Measurements from ENCODE around the gene MRTFA.
"Not testable (repeated sequence)": the region's sequence is repeated elsewhere in the genome, so short reads cannot be mapped to it uniquely, and the experiment has no call there.

The MRTFA gene

GRCh38 chr22:40602231-40602630 lies 34.3 kb downstream of the MRTFA start:
- Histone ChIP-seq H3K4me3 (ENCODE audit: low read length) (no peak overlapping the region), H3K4me1 (ENCODE audit: control insufficient read depth, low read depth, low read length) (peaks cover 16% of the 10 kb centered on the region), H3K9me3 (ENCODE audit: control insufficient read depth, low read depth, low read length) (no peaks in the 10 kb centered on the region), H3K36me3 (ENCODE audit: control insufficient read depth, low read depth, low read length) (no peaks in the 10 kb centered on the region), H3K9ac (ENCODE audit: low read length) (no peak overlapping the region), H3K27me3 (ENCODE audit: control insufficient read depth, insufficient read depth, low read length) (no peaks in the 10 kb centered on the region), H3K27ac (ENCODE audit: low read length) (no peak overlapping the region)

GRCh38 chr22:40599731-40600130 lies 36.8 kb downstream of the MRTFA start:
- Histone ChIP-seq H3K4me1 (ENCODE audit: control insufficient read depth, low read depth, low read length) (peaks cover 12% of the 10 kb centered on the region), H3K27ac (ENCODE audit: low read length) (no peak overlapping the region)

GRCh38 chr22:40598712-40599111 lies 37.8 kb downstream of the MRTFA start:
- not testable (repeated sequence) for H3K9me3 ChIP-seq (ENCODE audit: control insufficient read depth, low read depth, low read length); H3K27me3 ChIP-seq (ENCODE audit: control insufficient read depth, insufficient read depth, low read length); H3K9ac ChIP-seq (ENCODE audit: low read length); H3K27ac ChIP-seq (ENCODE audit: low read length); H3K36me3 ChIP-seq (ENCODE audit: control insufficient read depth, low read depth, low read length); H3K4me3 ChIP-seq (ENCODE audit: low read length)
- peaks cover 12% of the 10 kb centered on the region for H3K4me1 ChIP-seq (ENCODE audit: control insufficient read depth, low read depth, low read length)

More at GRCh38 chr22:40599731-40600130, 36.8 kb downstream of the MRTFA start:
- Histone ChIP-seq H3K27me3 (ENCODE audit: control insufficient read depth, insufficient read depth, low read length) (no peaks in the 10 kb centered on the region), H3K9me3 (ENCODE audit: control insufficient read depth, low read depth, low read length) (no peaks in the 10 kb centered on the region), H3K9ac (ENCODE audit: low read length) (no peak overlapping the region), H3K36me3 (ENCODE audit: control insufficient read depth, low read depth, low read length) (no peaks in the 10 kb centered on the region), H3K4me3 (ENCODE audit: low read length) (no peak overlapping the region)

- no peak overlapping the region for H3K4me3 ChIP-seq (ENCODE audit: low read length)
- H3K4me1 ChIP-seq (ENCODE audit: control insufficient read depth, low read depth, low read length), result peaks cover 8% of the 10 kb centered on the region
Measured at GRCh38 chr22:40597526-40598430, 38.7 kb downstream of the MRTFA start.

GRCh38 chr22:40595497-40596234 lies 40.9 kb downstream of the MRTFA start:
- Histone ChIP-seq H3K27ac (ENCODE audit: low read length) (no peak overlapping the region), H3K4me1 (ENCODE audit: control insufficient read depth, low read depth, low read length) (peaks cover 3% of the 10 kb centered on the region), H3K9me3 (ENCODE audit: control insufficient read depth, low read depth, low read length) (no peaks in the 10 kb centered on the region), H3K9ac (ENCODE audit: low read length) (no peak overlapping the region), H3K27me3 (ENCODE audit: control insufficient read depth, insufficient read depth, low read length) (no peaks in the 10 kb centered on the region), H3K4me3 (ENCODE audit: low read length) (no peak overlapping the region), H3K36me3 (ENCODE audit: control insufficient read depth, low read depth, low read length) (no peaks in the 10 kb centered on the region)

More at GRCh38 chr22:40597526-40598430, 38.7 kb downstream of the MRTFA start:
- Histone ChIP-seq H3K36me3 (ENCODE audit: control insufficient read depth, low read depth, low read length) (no peaks in the 10 kb centered on the region), H3K9me3 (ENCODE audit: control insufficient read depth, low read depth, low read length) (no peaks in the 10 kb centered on the region), H3K27me3 (ENCODE audit: control insufficient read depth, insufficient read depth, low read length) (no peaks in the 10 kb centered on the region), H3K9ac (ENCODE audit: low read length) (no peak overlapping the region), H3K27ac (ENCODE audit: low read length) (no peak overlapping the region)

- no peaks in the 10 kb centered on the region for H3K9me3 ChIP-seq (ENCODE audit: control insufficient read depth, low read depth, low read length)
- no peak overlapping the region for H3K27ac ChIP-seq (ENCODE audit: low read length)
- no peak overlapping the region for H3K4me3 ChIP-seq (ENCODE audit: low read length)
Measured at GRCh38 chr22:40594924-40595323, 41.6 kb downstream of the MRTFA start.

GRCh38 chr22:40594346-40594745 lies 42.2 kb downstream of the MRTFA start:
- Histone ChIP-seq H3K36me3 (ENCODE audit: control insufficient read depth, low read depth, low read length) (no peaks in the 10 kb centered on the region), H3K27ac (ENCODE audit: low read length) (no peak overlapping the region), H3K27me3 (ENCODE audit: control insufficient read depth, insufficient read depth, low read length) (no peaks in the 10 kb centered on the region), H3K9me3 (ENCODE audit: control insufficient read depth, low read depth, low read length) (no peaks in the 10 kb centered on the region), H3K9ac (ENCODE audit: low read length) (no peak overlapping the region), H3K4me3 (ENCODE audit: low read length) (no peak overlapping the region), H3K4me1 (ENCODE audit: control insufficient read depth, low read depth, low read length) (no peaks in the 10 kb centered on the region)

More at GRCh38 chr22:40594924-40595323, 41.6 kb downstream of the MRTFA start:
- H3K9ac ChIP-seq (ENCODE audit: low read length), result no peak overlapping the region
- H3K4me1 ChIP-seq (ENCODE audit: control insufficient read depth, low read depth, low read length), result no peaks in the 10 kb centered on the region
- no peaks in the 10 kb centered on the region for H3K27me3 ChIP-seq (ENCODE audit: control insufficient read depth, insufficient read depth, low read length)
- no peaks in the 10 kb centered on the region for H3K36me3 ChIP-seq (ENCODE audit: control insufficient read depth, low read depth, low read length)

- Histone ChIP-seq H3K36me3 (ENCODE audit: control insufficient read depth, low read depth, low read length) (no peaks in the 10 kb centered on the region), H3K9ac (ENCODE audit: low read length) (no peak overlapping the region), H3K4me1 (ENCODE audit: control insufficient read depth, low read depth, low read length) (no peaks in the 10 kb centered on the region), H3K4me3 (ENCODE audit: low read length) (no peak overlapping the region), H3K9me3 (ENCODE audit: control insufficient read depth, low read depth, low read length) (no peaks in the 10 kb centered on the region), H3K27me3 (ENCODE audit: control insufficient read depth, insufficient read depth, low read length) (no peaks in the 10 kb centered on the region), H3K27ac (ENCODE audit: low read length) (no peak overlapping the region)
Measured at GRCh38 chr22:40593460-40594273, 42.9 kb downstream of the MRTFA start.

- Histone ChIP-seq H3K4me3 (ENCODE audit: low read length) (no peak overlapping the region), H3K27ac (ENCODE audit: low read length) (no peak overlapping the region)
Measured at GRCh38 chr22:40592352-40593113, 44.0 kb downstream of the MRTFA start.

GRCh38 chr22:40588726-40589125 lies 47.8 kb downstream of the MRTFA start:
- H3K9me3 ChIP-seq (ENCODE audit: control insufficient read depth, low read depth, low read length), result no peaks in the 10 kb centered on the region
- H3K27me3 ChIP-seq (ENCODE audit: control insufficient read depth, insufficient read depth, low read length), result no peaks in the 10 kb centered on the region
- no peak overlapping the region for H3K27ac ChIP-seq (ENCODE audit: low read length)
- H3K4me1 ChIP-seq (ENCODE audit: control insufficient read depth, low read depth, low read length), result no peaks in the 10 kb centered on the region
- H3K4me3 ChIP-seq (ENCODE audit: low read length), result no peak overlapping the region
- H3K36me3 ChIP-seq (ENCODE audit: control insufficient read depth, low read depth, low read length), result no peaks in the 10 kb centered on the region
- no peak overlapping the region for H3K9ac ChIP-seq (ENCODE audit: low read length)

More at GRCh38 chr22:40592352-40593113, 44.0 kb downstream of the MRTFA start:
- H3K36me3 ChIP-seq (ENCODE audit: control insufficient read depth, low read depth, low read length), result no peaks in the 10 kb centered on the region
- H3K9me3 ChIP-seq (ENCODE audit: control insufficient read depth, low read depth, low read length), result no peaks in the 10 kb centered on the region
- H3K27me3 ChIP-seq (ENCODE audit: control insufficient read depth, insufficient read depth, low read length), result no peaks in the 10 kb centered on the region
- no peaks in the 10 kb centered on the region for H3K4me1 ChIP-seq (ENCODE audit: control insufficient read depth, low read depth, low read length)
- H3K9ac ChIP-seq (ENCODE audit: low read length), result no peak overlapping the region
